ENCODE results near the gene PTAR1.
"Not testable (repeated sequence)": the region's sequence is repeated elsewhere in the genome, so short reads cannot be mapped to it uniquely, and the experiment has no call there.

Gene PTAR1

GRCh38 chr9:69785757-69786156 lies 25.9 kb upstream of the PTAR1 start:
- no peak overlapping the region for H3K4me3 ChIP-seq (ENCODE audit: low read depth in 1 of 2, low read length in 2 of 2)
- no peak overlapping the region for H3K9ac ChIP-seq (ENCODE audit: low read depth in 1 of 2, low read length in 2 of 2)
- H3K36me3 ChIP-seq (ENCODE audit: control insufficient read depth in 1 of 2, insufficient read depth in 2 of 2, low read length in 2 of 2), result no peaks in the 10 kb centered on the region
- H3K9me3 ChIP-seq (ENCODE audit: control insufficient read depth in 1 of 2, low read length in 2 of 2), result no peaks in the 10 kb centered on the region
- H3K27ac ChIP-seq (ENCODE audit: low read depth, low read length), result no peak overlapping the region
- no peaks in the 10 kb centered on the region for H3K27me3 ChIP-seq (ENCODE audit: control insufficient read depth in 1 of 2, insufficient read depth in 2 of 2, low read length in 2 of 2)
- no peaks in the 10 kb centered on the region for H3K4me1 ChIP-seq (ENCODE audit: control insufficient read depth in 1 of 2, insufficient read depth in 2 of 2, low read length in 2 of 2)

GRCh38 chr9:69773258-69773657 lies 13.4 kb upstream of the PTAR1 start:
- H3K27me3 ChIP-seq (ENCODE audit: control insufficient read depth in 1 of 2, insufficient read depth in 2 of 2, low read length in 2 of 2), result no peaks in the 10 kb centered on the region
- no peak overlapping the region for H3K9ac ChIP-seq (ENCODE audit: low read depth in 1 of 2, low read length in 2 of 2)
- no peaks in the 10 kb centered on the region for H3K9me3 ChIP-seq (ENCODE audit: control insufficient read depth in 1 of 2, low read length in 2 of 2)
- H3K4me1 ChIP-seq (ENCODE audit: control insufficient read depth in 1 of 2, insufficient read depth in 2 of 2, low read length in 2 of 2), result no peaks in the 10 kb centered on the region
- no peak overlapping the region for H3K27ac ChIP-seq (ENCODE audit: low read depth, low read length)
- no peaks in the 10 kb centered on the region for H3K36me3 ChIP-seq (ENCODE audit: control insufficient read depth in 1 of 2, insufficient read depth in 2 of 2, low read length in 2 of 2)
- H3K4me3 ChIP-seq (ENCODE audit: low read depth in 1 of 2, low read length in 2 of 2), result no peak overlapping the region

DNA sequence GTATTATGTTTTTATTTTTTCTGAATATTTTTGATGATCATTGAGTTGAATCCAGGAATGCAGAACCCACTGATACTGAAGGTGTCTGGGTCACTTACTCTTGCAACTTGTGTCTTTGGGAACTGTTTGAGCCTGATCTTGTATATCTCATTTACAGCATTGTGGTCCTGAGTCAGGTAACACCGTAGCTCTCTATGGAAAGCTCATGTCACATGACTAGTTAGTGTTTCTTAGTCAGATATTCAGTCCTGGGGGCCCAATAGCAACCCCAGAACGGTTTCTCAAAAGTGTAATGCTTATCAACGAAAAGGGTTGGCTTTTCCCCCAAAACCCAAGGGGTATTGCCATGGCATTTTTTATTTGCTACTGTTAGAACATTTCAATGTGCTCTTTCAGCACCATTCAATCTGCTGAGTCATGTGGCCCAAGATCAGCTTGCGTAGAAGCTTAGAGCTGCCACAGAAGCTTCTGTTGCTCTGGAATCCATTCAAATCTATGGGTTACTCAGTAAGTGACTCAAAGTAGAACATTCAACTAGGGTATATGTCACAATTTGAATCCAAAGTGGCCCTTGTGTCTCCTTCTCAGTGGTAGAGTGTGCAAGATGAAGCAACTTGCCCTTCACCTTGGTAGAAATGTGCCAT lies 12.1 kb upstream of the PTAR1 start:
- Histone ChIP-seq H3K9ac (ENCODE audit: low read depth in 1 of 2, low read length in 2 of 2) (no peak overlapping the region), H3K9me3 (ENCODE audit: control insufficient read depth in 1 of 2, low read length in 2 of 2) (no peaks in the 10 kb centered on the region), H3K36me3 (ENCODE audit: control insufficient read depth in 1 of 2, insufficient read depth in 2 of 2, low read length in 2 of 2) (no peaks in the 10 kb centered on the region)

DNA sequence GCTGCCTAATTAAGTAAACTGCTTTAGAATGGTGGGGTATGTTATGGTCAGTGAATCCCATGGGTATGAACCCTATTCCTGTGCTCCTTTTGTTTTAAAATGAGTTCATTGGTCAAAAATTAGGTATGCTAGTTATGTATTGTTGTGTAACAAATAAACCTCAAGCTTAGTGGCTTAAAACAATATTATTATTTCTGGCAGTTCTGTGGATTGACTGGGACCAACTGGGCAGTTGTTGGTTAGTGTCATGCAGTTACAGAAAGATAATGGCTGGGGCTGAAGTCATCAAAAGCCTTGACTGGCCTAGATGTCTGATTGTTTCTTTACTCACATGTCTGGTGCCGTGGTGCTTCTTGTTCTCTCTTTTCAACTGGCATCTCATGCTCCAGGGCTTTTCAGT lies 8.9 kb upstream of the PTAR1 start:
- H3K27me3 ChIP-seq (ENCODE audit: control insufficient read depth in 1 of 2, insufficient read depth in 2 of 2, low read length in 2 of 2), result no peaks in the 10 kb centered on the region
- H3K4me3 ChIP-seq (ENCODE audit: low read depth in 1 of 2, low read length in 2 of 2), result no peak overlapping the region
- no peaks in the 10 kb centered on the region for H3K36me3 ChIP-seq (ENCODE audit: control insufficient read depth in 1 of 2, insufficient read depth in 2 of 2, low read length in 2 of 2)
- H3K27ac ChIP-seq (ENCODE audit: low read depth, low read length), result no peak overlapping the region
- H3K9ac ChIP-seq (ENCODE audit: low read depth in 1 of 2, low read length in 2 of 2), result no peak overlapping the region
- no peaks in the 10 kb centered on the region for H3K9me3 ChIP-seq (ENCODE audit: control insufficient read depth in 1 of 2, low read length in 2 of 2)
- H3K4me1 ChIP-seq (ENCODE audit: control insufficient read depth in 1 of 2, insufficient read depth in 2 of 2, low read length in 2 of 2), result no peaks in the 10 kb centered on the region

More for the DNA sequence above, 12.1 kb upstream of the PTAR1 start:
- H3K27ac ChIP-seq (ENCODE audit: low read depth, low read length), result no peak overlapping the region
- H3K4me1 ChIP-seq (ENCODE audit: control insufficient read depth in 1 of 2, insufficient read depth in 2 of 2, low read length in 2 of 2), result no peaks in the 10 kb centered on the region
- H3K4me3 ChIP-seq (ENCODE audit: low read depth in 1 of 2, low read length in 2 of 2), result no peak overlapping the region
- H3K27me3 ChIP-seq (ENCODE audit: control insufficient read depth in 1 of 2, insufficient read depth in 2 of 2, low read length in 2 of 2), result no peaks in the 10 kb centered on the region

DNA sequence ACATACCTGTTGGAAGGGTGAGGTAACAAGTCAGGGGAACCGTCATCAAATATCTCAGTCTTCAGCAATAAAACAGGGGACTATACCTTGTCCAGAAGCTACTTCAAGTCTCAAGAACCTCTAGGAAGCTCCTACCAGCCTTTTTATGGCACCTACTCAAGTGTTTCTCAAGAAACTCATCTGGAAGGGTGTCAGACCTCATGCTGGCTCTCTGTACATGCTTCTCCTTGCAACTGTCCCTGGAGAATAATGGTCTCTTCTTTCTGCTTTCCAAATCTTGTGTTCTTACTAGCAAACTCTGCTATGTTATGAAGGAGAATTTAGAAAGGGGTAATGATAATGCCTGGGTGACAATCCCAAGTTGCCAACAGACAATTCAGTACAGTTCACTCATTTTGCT lies 8.3 kb upstream of the PTAR1 start:
- Histone ChIP-seq H3K4me1 (ENCODE audit: control insufficient read depth in 1 of 2, insufficient read depth in 2 of 2, low read length in 2 of 2) (no peaks in the 10 kb centered on the region), H3K27me3 (ENCODE audit: control insufficient read depth in 1 of 2, insufficient read depth in 2 of 2, low read length in 2 of 2) (no peaks in the 10 kb centered on the region), H3K27ac (ENCODE audit: low read depth, low read length) (no peak overlapping the region), H3K36me3 (ENCODE audit: control insufficient read depth in 1 of 2, insufficient read depth in 2 of 2, low read length in 2 of 2) (no peaks in the 10 kb centered on the region), H3K4me3 (ENCODE audit: low read depth in 1 of 2, low read length in 2 of 2) (no peak overlapping the region), H3K9ac (ENCODE audit: low read depth in 1 of 2, low read length in 2 of 2) (no peak overlapping the region), H3K9me3 (ENCODE audit: control insufficient read depth in 1 of 2, low read length in 2 of 2) (no peaks in the 10 kb centered on the region)

GRCh38 chr9:69763862-69764261 lies 4.1 kb upstream of the PTAR1 start:
- not testable (repeated sequence) for H3K9me3 ChIP-seq (ENCODE audit: control insufficient read depth in 1 of 2, low read length in 2 of 2); H3K27me3 ChIP-seq (ENCODE audit: control insufficient read depth in 1 of 2, insufficient read depth in 2 of 2, low read length in 2 of 2); H3K36me3 ChIP-seq (ENCODE audit: control insufficient read depth in 1 of 2, insufficient read depth in 2 of 2, low read length in 2 of 2); H3K4me1 ChIP-seq (ENCODE audit: control insufficient read depth in 1 of 2, insufficient read depth in 2 of 2, low read length in 2 of 2); H3K4me3 ChIP-seq (ENCODE audit: low read depth in 1 of 2, low read length in 2 of 2); H3K9ac ChIP-seq (ENCODE audit: low read depth in 1 of 2, low read length in 2 of 2); H3K27ac ChIP-seq (ENCODE audit: low read depth, low read length)

DNA sequence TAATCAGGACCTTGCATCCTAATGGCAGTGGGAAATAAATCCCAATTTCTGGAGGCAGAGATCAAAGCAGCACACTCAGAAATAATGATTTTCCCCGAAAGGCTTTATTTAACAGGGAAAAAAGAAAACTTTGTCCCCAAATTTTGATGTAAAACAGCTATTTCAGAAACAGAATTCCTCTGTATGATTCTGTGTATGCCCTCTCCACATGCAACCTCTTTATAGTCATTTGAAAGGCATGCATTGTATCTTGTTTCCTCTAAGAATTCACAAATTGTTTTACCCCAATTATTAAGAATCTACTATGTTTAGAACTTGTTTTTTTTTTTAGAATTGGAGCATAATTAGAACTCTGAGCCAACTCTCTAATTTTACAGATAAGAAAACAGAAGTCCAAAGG lies 2.7 kb upstream of the PTAR1 start:
- Histone ChIP-seq H3K4me3 (ENCODE audit: low read depth in 1 of 2, low read length in 2 of 2) (no peak overlapping the region), H3K9ac (ENCODE audit: low read depth in 1 of 2, low read length in 2 of 2) (no peak overlapping the region), H3K4me1 (ENCODE audit: control insufficient read depth in 1 of 2, insufficient read depth in 2 of 2, low read length in 2 of 2) (peaks cover 4 to 8% of the 10 kb centered on the region in 2 donors), H3K27ac (ENCODE audit: low read depth, low read length) (no peak overlapping the region), H3K36me3 (ENCODE audit: control insufficient read depth in 1 of 2, insufficient read depth in 2 of 2, low read length in 2 of 2) (no peaks in the 10 kb centered on the region), H3K27me3 (ENCODE audit: control insufficient read depth in 1 of 2, insufficient read depth in 2 of 2, low read length in 2 of 2) (no peaks in the 10 kb centered on the region), H3K9me3 (ENCODE audit: control insufficient read depth in 1 of 2, low read length in 2 of 2) (no peaks in the 10 kb centered on the region)

DNA sequence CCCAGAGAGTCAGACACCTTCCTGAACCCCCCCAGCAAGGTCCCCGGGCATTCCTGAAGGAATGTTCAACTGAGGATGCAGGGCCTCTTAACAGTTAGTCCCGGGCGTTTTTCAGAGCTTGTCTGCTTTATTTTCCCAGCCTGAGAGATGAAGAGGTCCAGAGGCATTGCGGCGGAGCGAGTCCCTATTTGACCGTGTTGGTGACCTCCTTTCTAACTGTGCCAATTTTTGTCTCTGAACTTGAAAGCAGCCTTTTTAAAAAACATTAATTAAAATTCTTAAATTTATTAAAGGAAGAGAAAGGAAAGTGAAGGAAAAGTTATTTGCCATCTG lies 433 bp upstream of the PTAR1 start:
- Histone ChIP-seq H3K36me3 (ENCODE audit: control insufficient read depth in 1 of 2, insufficient read depth in 2 of 2, low read length in 2 of 2) (no peaks in the 10 kb centered on the region), H3K9ac (ENCODE audit: low read depth in 1 of 2, low read length in 2 of 2) (no peak overlapping the region), H3K4me1 (ENCODE audit: control insufficient read depth in 1 of 2, insufficient read depth in 2 of 2, low read length in 2 of 2) (peaks cover 4 to 8% of the 10 kb centered on the region in 2 donors), H3K4me3 (ENCODE audit: low read depth in 1 of 2, low read length in 2 of 2) (peak overlapping the region; percentile 75 to 84), H3K9me3 (ENCODE audit: control insufficient read depth in 1 of 2, low read length in 2 of 2) (no peaks in the 10 kb centered on the region), H3K27me3 (ENCODE audit: control insufficient read depth in 1 of 2, insufficient read depth in 2 of 2, low read length in 2 of 2) (no peaks in the 10 kb centered on the region), H3K27ac (ENCODE audit: low read depth, low read length) (peak overlapping the region; percentile 51)

- Histone ChIP-seq H3K27ac (ENCODE audit: low read depth, low read length) (peak overlapping the region; percentile 92), H3K27me3 (ENCODE audit: control insufficient read depth in 1 of 2, insufficient read depth in 2 of 2, low read length in 2 of 2) (no peaks in the 10 kb centered on the region), H3K4me3 (ENCODE audit: low read depth in 1 of 2, low read length in 2 of 2) (peak overlapping the region; percentile 84 to 94), H3K9ac (ENCODE audit: low read depth in 1 of 2, low read length in 2 of 2) (peak overlapping the region; percentile 83 to 86), H3K4me1 (ENCODE audit: control insufficient read depth in 1 of 2, insufficient read depth in 2 of 2, low read length in 2 of 2) (peaks cover 4 to 8% of the 10 kb centered on the region in 2 donors), H3K36me3 (ENCODE audit: control insufficient read depth in 1 of 2, insufficient read depth in 2 of 2, low read length in 2 of 2) (no peaks in the 10 kb centered on the region), H3K9me3 (ENCODE audit: control insufficient read depth in 1 of 2, low read length in 2 of 2) (no peaks in the 10 kb centered on the region)
Measured at GRCh38 chr9:69759021-69759420, 790 bp downstream of the PTAR1 start.

GRCh38 chr9:69757996-69758675 lies 1.7 kb downstream of the PTAR1 start:
- Histone ChIP-seq H3K4me3 (ENCODE audit: low read depth in 1 of 2, low read length in 2 of 2) (peak overlapping the region; percentile 54 to 57), H3K27ac (ENCODE audit: low read depth, low read length) (no peak overlapping the region), H3K36me3 (ENCODE audit: control insufficient read depth in 1 of 2, insufficient read depth in 2 of 2, low read length in 2 of 2) (no peaks in the 10 kb centered on the region), H3K9me3 (ENCODE audit: control insufficient read depth in 1 of 2, low read length in 2 of 2) (no peaks in the 10 kb centered on the region), H3K9ac (ENCODE audit: low read depth in 1 of 2, low read length in 2 of 2) (no peak overlapping the region), H3K27me3 (ENCODE audit: control insufficient read depth in 1 of 2, insufficient read depth in 2 of 2, low read length in 2 of 2) (no peaks in the 10 kb centered on the region), H3K4me1 (ENCODE audit: control insufficient read depth in 1 of 2, insufficient read depth in 2 of 2, low read length in 2 of 2) (peaks cover 4 to 8% of the 10 kb centered on the region in 2 donors)
